Skin epidermis (tissue), 12 donors: ENCODE results near the gene SULT1B1.
"Not testable (repeated sequence)": the region's sequence is repeated elsewhere in the genome, so short reads cannot be mapped to it uniquely, and the experiment has no call there.

Experiments
- H3K27ac ChIP-seq, 21 experiments: fragments of 200-600 bp; sonication (generic) in 11 of 21; one replicate each; pipeline ENCODE4 v1.5.0; 2020; ENCODE audit warnings: mild to moderate bottlenecking in 3 of 21, inconsistent platforms in 2 of 21, moderate library complexity in 2 of 21
- H3K4me3 ChIP-seq, 7 experiments: fragments of 200-600 bp; sonication (generic) in 2 of 7; one replicate each; pipeline ENCODE4 v1.5.0; 2020; ENCODE audit warnings: inconsistent platforms in 2 of 7, mild to moderate bottlenecking in 2 of 7, moderate library complexity in 1 of 7

SULT1B1 gene

GRCh38 chr4:69760455-69760854 lies at the start of gene SULT1B1:
Gene SULT1B1 (minus strand): TSS chr4:69760620. CDS start chr4:69755217, 5,403 bp downstream.
- Histone ChIP-seq H3K4me3 (no peak within 1 kb of the TSS), H3K27ac (peak within 1 kb of the TSS in 14 of 21 experiments; percentile 19 to 77 (median 50))

- H3K27ac ChIP-seq: peak overlapping the region in 1 of 21 experiments; percentile 4
- H3K4me3 ChIP-seq: no peak overlapping the region
Measured at GRCh38 chr4:69800599-69800998, 40.2 kb upstream of the SULT1B1 start.

- Histone ChIP-seq H3K27ac (no peak overlapping the region), H3K4me3 (no peak overlapping the region)
Measured at GRCh38 chr4:69799337-69799736, 38.9 kb upstream of the SULT1B1 start.

GRCh38 chr4:69793732-69794131 lies 33.3 kb upstream of the SULT1B1 start:
- no peak overlapping the region for H3K27ac ChIP-seq
- no peak overlapping the region for H3K4me3 ChIP-seq

- Histone ChIP-seq H3K4me3 (no peak overlapping the region), H3K27ac (no peak overlapping the region)
Measured at GRCh38 chr4:69787879-69788278, 27.5 kb upstream of the SULT1B1 start.

DNA sequence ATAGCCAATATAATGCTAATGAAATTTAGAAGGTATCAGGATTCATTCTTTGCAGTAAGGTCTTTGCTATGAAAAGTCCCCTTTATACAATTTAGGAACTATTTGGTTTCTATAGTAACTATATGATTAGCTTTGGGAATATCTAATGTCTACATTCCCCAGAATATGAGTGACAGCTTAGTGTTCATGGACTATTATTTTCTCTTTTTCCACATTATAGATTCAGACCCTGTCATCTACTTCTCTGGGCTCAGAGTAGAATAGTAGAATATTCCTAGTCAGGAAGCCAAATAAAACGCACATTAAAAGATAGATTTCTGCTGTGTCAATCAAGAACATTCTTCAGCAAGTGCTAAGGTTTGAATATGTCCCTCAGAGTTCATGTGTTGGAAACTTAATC lies 26.1 kb upstream of the SULT1B1 start:
- Histone ChIP-seq H3K4me3 (no peak overlapping the region), H3K27ac (no peak overlapping the region)

DNA sequence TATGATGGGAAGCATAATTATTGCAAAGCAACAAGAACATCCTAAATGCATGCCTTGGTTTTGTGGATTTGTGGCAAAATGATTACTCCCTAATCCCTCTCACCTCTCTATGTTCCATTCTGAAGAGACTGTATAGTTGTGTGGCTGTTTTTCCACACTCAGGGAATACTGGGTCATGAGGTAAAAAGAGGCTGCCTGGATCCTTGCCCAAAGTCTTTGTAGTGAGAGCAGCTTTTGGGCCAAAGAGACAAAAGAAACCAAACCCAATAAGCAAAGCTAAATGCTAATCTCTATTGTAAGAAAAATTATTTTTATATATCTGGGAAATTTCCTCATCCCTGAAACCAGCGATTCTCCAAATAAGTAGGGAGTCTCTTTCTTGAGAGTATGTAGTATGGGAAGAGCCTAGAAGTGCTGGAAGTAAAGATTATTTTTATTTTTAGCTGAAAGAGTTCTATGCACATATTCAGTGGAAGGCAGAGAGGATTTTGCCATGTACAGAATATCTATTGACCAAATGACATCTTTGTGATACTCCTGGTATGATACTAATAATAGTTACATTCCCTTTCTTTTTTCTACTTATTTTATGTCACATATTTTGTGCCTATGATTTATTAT lies 24.9 kb upstream of the SULT1B1 start:
- H3K27ac ChIP-seq: no peak overlapping the region
- H3K4me3 ChIP-seq: no peak overlapping the region

- H3K27ac ChIP-seq: no peak overlapping the region
- H3K4me3 ChIP-seq: no peak overlapping the region
Measured at GRCh38 chr4:69782651-69783310, 22.4 kb upstream of the SULT1B1 start.

- H3K4me3 ChIP-seq: no peak overlapping the region
- no peak overlapping the region for H3K27ac ChIP-seq
Measured at GRCh38 chr4:69781458-69782418, 21.3 kb upstream of the SULT1B1 start.

GRCh38 chr4:69780141-69780540 lies 19.7 kb upstream of the SULT1B1 start:
- Histone ChIP-seq H3K27ac (no peak overlapping the region), H3K4me3 (no peak overlapping the region)

GRCh38 chr4:69776696-69777095 lies 16.3 kb upstream of the SULT1B1 start:
- H3K4me3 ChIP-seq: no peak overlapping the region
- no peak overlapping the region for H3K27ac ChIP-seq

DNA sequence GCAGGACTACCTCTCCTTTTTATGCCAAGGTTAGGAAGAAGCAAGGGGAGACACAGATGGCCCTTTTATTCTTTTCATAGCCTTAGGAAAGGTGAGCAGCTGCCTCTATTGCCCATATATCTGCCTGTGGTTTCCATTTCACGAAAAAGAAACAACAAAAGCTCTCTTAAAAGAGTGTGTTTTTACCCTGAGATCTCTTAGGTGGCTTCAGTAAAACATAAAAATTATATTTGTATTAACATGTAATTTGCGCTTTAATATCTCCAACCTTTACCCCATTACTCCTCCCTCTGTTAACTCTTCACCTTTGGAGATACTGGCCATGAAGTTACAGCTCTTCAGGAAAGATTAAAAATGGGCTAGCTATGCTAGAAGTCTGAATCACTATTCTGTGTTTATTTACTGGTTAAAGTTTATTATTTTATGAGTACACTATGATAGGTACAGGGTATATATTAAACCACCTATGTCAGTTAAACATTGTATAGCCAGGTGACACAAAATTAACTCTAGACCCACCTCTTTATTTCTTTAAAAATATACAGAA lies 15.0 kb upstream of the SULT1B1 start:
- H3K4me3 ChIP-seq: no peak overlapping the region
- H3K27ac ChIP-seq: no peak overlapping the region

- Histone ChIP-seq H3K4me3 (no peak overlapping the region), H3K27ac (peak overlapping the region in 1 of 21 experiments; percentile 60)
Measured at GRCh38 chr4:69773484-69773883, 13.1 kb upstream of the SULT1B1 start.

- not testable (repeated sequence) for H3K4me3 ChIP-seq, H3K27ac ChIP-seq
Measured at GRCh38 chr4:69768554-69768953, 8.1 kb upstream of the SULT1B1 start.

- H3K4me3 ChIP-seq: no peak overlapping the region
- H3K27ac ChIP-seq: no peak overlapping the region
Measured at GRCh38 chr4:69765751-69766150, 5.3 kb upstream of the SULT1B1 start.

GRCh38 chr4:69764311-69764710 lies 3.9 kb upstream of the SULT1B1 start:
- no peak overlapping the region for H3K27ac ChIP-seq

GRCh38 chr4:69763233-69763632 lies 2.8 kb upstream of the SULT1B1 start:
- no peak overlapping the region for H3K27ac ChIP-seq
- H3K4me3 ChIP-seq: no peak overlapping the region

More at GRCh38 chr4:69764311-69764710, 3.9 kb upstream of the SULT1B1 start:
- H3K4me3 ChIP-seq: no peak overlapping the region

DNA sequence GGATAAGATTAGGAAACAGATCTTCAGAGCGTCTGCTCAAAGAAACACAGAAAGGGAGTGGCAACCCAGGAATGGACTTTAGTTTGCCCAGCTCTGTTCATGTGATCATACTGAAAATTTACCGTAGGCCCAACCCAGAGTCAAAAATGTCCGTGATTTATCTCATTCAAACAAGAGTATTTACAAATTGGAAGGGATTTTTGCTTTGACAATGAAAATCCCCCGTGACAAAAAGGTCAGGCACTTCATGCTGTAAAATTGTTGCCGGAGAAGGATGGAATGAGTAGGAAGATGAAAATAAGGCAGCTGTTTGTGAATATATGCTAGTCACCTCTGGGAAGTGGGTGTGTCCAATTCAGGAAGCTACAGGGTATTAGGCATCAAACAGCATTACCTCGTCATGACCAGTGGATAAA lies 1.2 kb downstream of the SULT1B1 start:
- Histone ChIP-seq H3K27ac (no peak overlapping the region), H3K4me3 (no peak overlapping the region)

GRCh38 chr4:69757464-69757863 lies 3.0 kb downstream of the SULT1B1 start:
- Histone ChIP-seq H3K27ac (no peak overlapping the region), H3K4me3 (no peak overlapping the region)

GRCh38 chr4:69754926-69755580 lies 5.4 kb downstream of the SULT1B1 start:
- H3K4me3 ChIP-seq: no peak overlapping the region
- no peak overlapping the region for H3K27ac ChIP-seq
